ENCODE results near the gene SOD1. TPM values are rescaled to one million over a fixed set of nuclear protein-coding genes. Genes with fewer than 3 reads are reported as not detected.
"Not testable (repeated sequence)": the region's sequence is repeated elsewhere in the genome, so short reads cannot be mapped to it uniquely, and the experiment has no call there.

The SOD1 gene
- total and polyA plus RNA-seq, 2 donors (not counting 1 experiment from before 2014, with no cell fraction given), result 91.2 to 123 TPM

GRCh38 chr21:31665397-31665796 is 5.9 kb downstream of the SOD1 start:
- POLR2A ChIA-PET, result no interaction called here
- Histone ChIP-seq H3K79me2 (ENCODE audit: control insufficient read depth, insufficient read depth, low read length) (peaks cover 38% of the 10 kb centered on the region), H3K9ac (ENCODE audit: low read length) (no peak overlapping the region)

GRCh38 chr21:31665869-31666268 is 6.4 kb downstream of the SOD1 start:
- H3K4me1 ChIP-seq (ENCODE audit: control insufficient read depth in 2 of 2, insufficient read depth in 2 of 2, low read length in 2 of 2); DNase-seq; H3K27me3 Mint-ChIP-seq; ATAC-seq (ENCODE audit: low read depth); H3K9me3 Mint-ChIP-seq (ENCODE audit: insufficient read depth); H2AFZ ChIP-seq (ENCODE audit: insufficient read depth, low read depth, low read length, poor library complexity, severe bottlenecking); H3K27ac Mint-ChIP-seq; H3K4me3 ChIP-seq (ENCODE audit: control extremely low read depth in 1 of 5, extremely low read depth in 1 of 5, insufficient read depth in 1 of 5, low read depth in 2 of 5, low read length in 4 of 5); H3K4me2 ChIP-seq (replicated peaks; ENCODE audit: low read depth, low read length, poor library complexity, severe bottlenecking); H3K27ac ChIP-seq (ENCODE audit: low read length in 2 of 2); H3K27me3 ChIP-seq (replicated peaks in 1 of 4; ENCODE audit: control extremely low read depth in 1 of 4, control insufficient read depth in 3 of 4, insufficient read depth in 4 of 4, low read length in 3 of 4); H3K9me3 ChIP-seq (ENCODE audit: control extremely low read depth in 1 of 3, control insufficient read depth in 2 of 3, insufficient read depth in 1 of 3, low read length in 2 of 3); intact Hi-C loops (cut with micrococcal nuclease); H3K9ac ChIP-seq (ENCODE audit: low read length); POLR2A ChIA-PET; H3K4me3 Mint-ChIP-seq: not testable (repeated sequence)
- CTCF ChIA-PET, result interaction anchor here (1.3 kb wide), 1 partner anchor 21 kb away, joined by 4 read pairs; no protein-coding TSS in a partner anchor
- peaks cover 5 to 63% of the 10 kb centered on the region in 2 experiments for H3K36me3 ChIP-seq (replicated peaks in 1 of 2; ENCODE audit: control extremely low read depth in 1 of 2, control insufficient read depth in 1 of 2, extremely low read depth in 1 of 2, insufficient read depth in 2 of 2, low read length in 1 of 2)
- peaks cover 33% of the 10 kb centered on the region for H4K20me1 ChIP-seq (ENCODE audit: control insufficient read depth, insufficient read depth, low read length, poor library complexity, severe bottlenecking)
- peaks cover 47% of the 10 kb centered on the region for H3K4me1 Mint-ChIP-seq
- WGBS (ENCODE audit: insufficient coverage), result 100% methylated on average over 1 of the region's 4 CpGs
- peaks cover 33% of the 10 kb centered on the region for H3K79me2 ChIP-seq (ENCODE audit: control insufficient read depth, insufficient read depth, low read length)

More at GRCh38 chr21:31665397-31665796, 5.9 kb downstream of the SOD1 start:
- H3K4me1 Mint-ChIP-seq, result peaks cover 52% of the 10 kb centered on the region
- H3K27ac ChIP-seq (ENCODE audit: low read length in 2 of 2), result no peak overlapping the region
- no peak for ATAC-seq (ENCODE audit: low read depth)
- no peak for DNase-seq
- no peaks in the 10 kb centered on the region for H3K9me3 ChIP-seq (ENCODE audit: control extremely low read depth in 1 of 3, control insufficient read depth in 2 of 3, insufficient read depth in 1 of 3, low read length in 2 of 3)
- intact Hi-C loops (cut with micrococcal nuclease), result no loop called here
- no peak overlapping the region for H3K4me2 ChIP-seq (replicated peaks; ENCODE audit: low read depth, low read length, poor library complexity, severe bottlenecking)
- H3K27me3 ChIP-seq (replicated peaks in 1 of 4; ENCODE audit: control extremely low read depth in 1 of 4, control insufficient read depth in 3 of 4, insufficient read depth in 4 of 4, low read length in 3 of 4), result no peaks in the 10 kb centered on the region
- no peak overlapping the region for H3K27ac Mint-ChIP-seq
- H3K4me1 ChIP-seq (ENCODE audit: control insufficient read depth in 2 of 2, insufficient read depth in 2 of 2, low read length in 2 of 2), result peaks cover 10 to 13% of the 10 kb centered on the region in 2 donors
- no peaks in the 10 kb centered on the region for H3K27me3 Mint-ChIP-seq
- 89% methylated on average over 8 of the region's 8 CpGs for WGBS (ENCODE audit: insufficient coverage)
- H3K9me3 Mint-ChIP-seq (ENCODE audit: insufficient read depth), result no peaks in the 10 kb centered on the region
- H2AFZ ChIP-seq (ENCODE audit: insufficient read depth, low read depth, low read length, poor library complexity, severe bottlenecking), result no peak overlapping the region
- H3K4me3 ChIP-seq (ENCODE audit: control extremely low read depth in 1 of 5, extremely low read depth in 1 of 5, insufficient read depth in 1 of 5, low read depth in 2 of 5, low read length in 4 of 5), result no peak overlapping the region
- H3K4me3 Mint-ChIP-seq, result no peak overlapping the region
- H4K20me1 ChIP-seq (ENCODE audit: control insufficient read depth, insufficient read depth, low read length, poor library complexity, severe bottlenecking), result peaks cover 37% of the 10 kb centered on the region
- H3K36me3 ChIP-seq (replicated peaks in 1 of 2; ENCODE audit: control extremely low read depth in 1 of 2, control insufficient read depth in 1 of 2, extremely low read depth in 1 of 2, insufficient read depth in 2 of 2, low read length in 1 of 2), result peaks cover 5 to 60% of the 10 kb centered on the region in 2 experiments
- CTCF ChIA-PET, result interaction anchor here (1.3 kb wide), 1 partner anchor 21 kb away, joined by 4 read pairs; no protein-coding TSS in a partner anchor
- no peak for TF ChIP-seq CTCF (IDR thresholded peaks at IDR 0.05)
- no peak for TF ChIP-seq EZH2 (IDR thresholded peaks at IDR 0.05; ENCODE audit: borderline replicate concordance, insufficient read depth, low read depth, low read length, poor library complexity, severe bottlenecking)
